Uterus (tissue), 2 donors: Measurements from ENCODE around the gene PRR20G.

Experiments used
- POLR2A ChIP-seq, 2 donors: fragments of 450-650 bp; IDR thresholded peaks; one replicate each; pipeline ENCODE4 v1.6.1; 2016; ENCODE audit warnings: antibody characterized with exemption in 2 of 2, mild to moderate bottlenecking in 1 of 2, moderate library complexity in 1 of 2
- TF ChIP-seq, protein P1 (sequence below), 4 experiments: fragments of 200-600 bp in 2 of 4; fragments of 450-650 bp in 2 of 4; sonication (generic) in 2 of 4; IDR thresholded peaks; one replicate each; pipeline ENCODE4 v1.5.1; 2016 to 2019; ENCODE audit warnings: antibody characterized with exemption in 4 of 4, mild to moderate bottlenecking in 2 of 4, moderate library complexity in 1 of 4

GRCh38 chr3:127261925-127262324 is 25.9 kb downstream of the PRR20G start:
- TF ChIP-seq POLR2A (IDR thresholded peaks at IDR 0.05) = no peak
- TF ChIP-seq, protein P1, sequence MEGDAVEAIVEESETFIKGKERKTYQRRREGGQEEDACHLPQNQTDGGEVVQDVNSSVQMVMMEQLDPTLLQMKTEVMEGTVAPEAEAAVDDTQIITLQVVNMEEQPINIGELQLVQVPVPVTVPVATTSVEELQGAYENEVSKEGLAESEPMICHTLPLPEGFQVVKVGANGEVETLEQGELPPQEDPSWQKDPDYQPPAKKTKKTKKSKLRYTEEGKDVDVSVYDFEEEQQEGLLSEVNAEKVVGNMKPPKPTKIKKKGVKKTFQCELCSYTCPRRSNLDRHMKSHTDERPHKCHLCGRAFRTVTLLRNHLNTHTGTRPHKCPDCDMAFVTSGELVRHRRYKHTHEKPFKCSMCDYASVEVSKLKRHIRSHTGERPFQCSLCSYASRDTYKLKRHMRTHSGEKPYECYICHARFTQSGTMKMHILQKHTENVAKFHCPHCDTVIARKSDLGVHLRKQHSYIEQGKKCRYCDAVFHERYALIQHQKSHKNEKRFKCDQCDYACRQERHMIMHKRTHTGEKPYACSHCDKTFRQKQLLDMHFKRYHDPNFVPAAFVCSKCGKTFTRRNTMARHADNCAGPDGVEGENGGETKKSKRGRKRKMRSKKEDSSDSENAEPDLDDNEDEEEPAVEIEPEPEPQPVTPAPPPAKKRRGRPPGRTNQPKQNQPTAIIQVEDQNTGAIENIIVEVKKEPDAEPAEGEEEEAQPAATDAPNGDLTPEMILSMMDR (IDR thresholded peaks at IDR 0.05) = no peak
